GM12892 (cell line): ENCODE measurements around the gene ANO2.
"Not testable (repeated sequence)": the region's sequence is repeated elsewhere in the genome, so short reads cannot be mapped to it uniquely, and the experiment has no call there.

Source experiments
- DNase-seq: peaks from one replicate; pipeline ENCODE4 v3.0.0; 2011; ENCODE audit not compliant: insufficient read length
- FAIRE-seq: peaks from 2 replicates; lab custom pipeline; 2011; peaks lifted over from hg19 to GRCh38; lab: Jason Lieb, UNC
- POLR2A ChIP-seq: IDR thresholded peaks from 2 replicates; pipeline ENCODE4 v1.6.1; 2011; ENCODE audit warnings: low read depth, low read length, control low read depth
- POLR2AphosphoS5 ChIP-seq: IDR thresholded peaks from 2 replicates; pipeline ENCODE4 v1.6.1; 2011; ENCODE audit warnings: low read depth, low read length, control low read depth
- TAF1 ChIP-seq: IDR thresholded peaks from 2 replicates; pipeline ENCODE4 v1.6.1; 2011; ENCODE audit warnings: low read depth, mild to moderate bottlenecking, control low read depth, low read length, borderline replicate concordance

Gene ANO2

GRCh38 chr12:5694759-5695409 lies 250.2 kb downstream of the ANO2 start:
- no peak for DNase-seq
- FAIRE-seq, result no peak

GRCh38 chr12:5692850-5693249 lies 252.2 kb downstream of the ANO2 start:
- no peak for FAIRE-seq
- TF ChIP-seq POLR2A (no peak), POLR2AphosphoS5 (no peak), TAF1 (no peak)
- no peak for DNase-seq

More at GRCh38 chr12:5694759-5695409, 250.2 kb downstream of the ANO2 start:
- TF ChIP-seq TAF1 (no peak), POLR2A (no peak), POLR2AphosphoS5 (no peak)

GRCh38 chr12:5691943-5692342 lies 253.1 kb downstream of the ANO2 start:
- no peak for DNase-seq
- TF ChIP-seq POLR2AphosphoS5 (no peak), POLR2A (no peak), TAF1 (no peak)
- no peak for FAIRE-seq

- no peak for DNase-seq
- no peak for TF ChIP-seq POLR2AphosphoS5
- no peak for TF ChIP-seq TAF1
- FAIRE-seq, result no peak
These were observed 254.8 kb downstream of the ANO2 start for GRCh38 chr12:5690240-5690639.

GRCh38 chr12:5689773-5690172 lies 255.3 kb downstream of the ANO2 start:
- DNase-seq, result no peak
- FAIRE-seq, result no peak
- no peak for TF ChIP-seq POLR2A
- no peak for TF ChIP-seq TAF1
- TF ChIP-seq POLR2AphosphoS5, result no peak

- DNase-seq (no peak), FAIRE-seq (no peak)
- no peak for TF ChIP-seq POLR2A
- TF ChIP-seq POLR2AphosphoS5, result no peak
- TF ChIP-seq TAF1, result no peak
These were observed 256.8 kb downstream of the ANO2 start for GRCh38 chr12:5688226-5688625.

GRCh38 chr12:5685935-5686334 lies 259.1 kb downstream of the ANO2 start:
- TF ChIP-seq POLR2AphosphoS5 (no peak), POLR2A (no peak), TAF1 (no peak)
- FAIRE-seq (no peak), DNase-seq (no peak)

GRCh38 chr12:5684989-5685388 lies 260.1 kb downstream of the ANO2 start:
- no peak for FAIRE-seq
- DNase-seq, result no peak
- TF ChIP-seq POLR2A, result no peak
- no peak for TF ChIP-seq POLR2AphosphoS5
- no peak for TF ChIP-seq TAF1

GRCh38 chr12:5682581-5682980 lies 262.5 kb downstream of the ANO2 start:
- DNase-seq (no peak), FAIRE-seq (no peak)
- TF ChIP-seq POLR2A, result no peak
- TF ChIP-seq TAF1, result no peak
- no peak for TF ChIP-seq POLR2AphosphoS5

- DNase-seq (no peak), FAIRE-seq (no peak)
- TF ChIP-seq TAF1, result no peak
- TF ChIP-seq POLR2A, result no peak
- TF ChIP-seq POLR2AphosphoS5, result no peak
These were observed 266.9 kb downstream of the ANO2 start for GRCh38 chr12:5678176-5678575.

GRCh38 chr12:5669624-5670023 lies 275.4 kb downstream of the ANO2 start:
- peak; percentile 42 for FAIRE-seq
- not testable (repeated sequence) for DNase-seq

GRCh38 chr12:5665615-5666014 lies 279.4 kb downstream of the ANO2 start:
- TF ChIP-seq POLR2AphosphoS5, result no peak
- TF ChIP-seq TAF1, result no peak
- TF ChIP-seq POLR2A, result no peak
- DNase-seq, result no peak
- no peak for FAIRE-seq

- FAIRE-seq, result no peak
- no peak for TF ChIP-seq POLR2AphosphoS5
- TF ChIP-seq TAF1, result no peak
- DNase-seq, result no peak
These were observed 283.2 kb downstream of the ANO2 start for GRCh38 chr12:5661811-5662210.
